Body of pancreas (tissue), 4 donors: ENCODE measurements around the gene CDC123. TPM values are rescaled to one million over a fixed set of nuclear protein-coding genes. Genes with fewer than 3 reads are reported as not detected.
"Not testable (repeated sequence)": the region's sequence is repeated elsewhere in the genome, so short reads cannot be mapped to it uniquely, and the experiment has no call there.

Experiments
- ATAC-seq: fragments of 150-250 bp; one replicate; pipeline ENCODE4 v1.9.1; 2016
- DNase-seq, 4 donors: peaks; one replicate each; pipeline ENCODE4 v3.0.0-alpha.2; 2019
- H3K27ac ChIP-seq, 4 donors: fragments of 200-600 bp; sonication (generic); 1 replicate in 3 of 4; 2 replicates in 1 of 4; pipeline versions ENCODE4 v1.5.1 to v1.6.1; 2016 to 2019; ENCODE audit warnings: mild to moderate bottlenecking in 1 of 4, mixed read lengths in 1 of 4, moderate library complexity in 1 of 4
- H3K27me3 ChIP-seq, 2 donors: fragments of 200-600 bp; sonication (generic); one replicate each; pipeline ENCODE4 v1.6.0; 2016; ENCODE audit warnings: mild to moderate bottlenecking in 1 of 2
- H3K36me3 ChIP-seq, 2 donors: fragments of 200-600 bp; sonication (generic); replicated peaks in 1 of 2; 2 replicates each; pipeline ENCODE4 v1.5.1; 2016; ENCODE audit warnings: low read depth in 2 of 2; ENCODE audit not compliant: insufficient read depth in 1 of 2
- H3K4me1 ChIP-seq: fragments of 200-600 bp; sonication (generic); one replicate; pipeline ENCODE4 v1.6.0; 2016
- H3K4me3 ChIP-seq, 2 donors: fragments of 200-600 bp; sonication (generic); 1 replicate in 1 of 2; 2 replicates in 1 of 2; pipeline ENCODE4 v1.5.1; 2016 to 2019
- H3K9me3 ChIP-seq, 3 donors: fragments of 200-600 bp; sonication (generic); 1 replicate in 2 of 3; 2 replicates in 1 of 3; pipeline ENCODE4 v1.5.1; 2016
- CTCF ChIP-seq, 7 experiments: fragments of 450-650 bp in 4 of 7; fragments of 200-600 bp in 3 of 7; sonication (generic) in 3 of 7; IDR thresholded peaks; one replicate each; pipeline ENCODE4 v1.5.1; 2016 to 2019; ENCODE audit warnings: antibody characterized with exemption in 7 of 7
- POLR2A ChIP-seq, 3 donors: fragments of 450-650 bp; IDR thresholded peaks; one replicate each; pipeline ENCODE4 v1.6.1; 2016; ENCODE audit warnings: antibody characterized with exemption in 3 of 3, mild to moderate bottlenecking in 2 of 3
- WGBS, 2 donors: methylation state at CpG; one replicate each; pipeline ENCODE4 v1.1.5; 2017; 5-methylcytosine and 5-hydroxymethylcytosine counted together
- intact Hi-C: fragments of 100-400 bp; cut with DNase I; formaldehyde crosslinking; loops from one replicate; pipeline ENCODE4 v1.15.1; 2023
- total RNA-seq, 2 donors: library from RNA; depleted of rRNA; stranded (reverse); fragments of >200 nt; gene quantifications; one replicate each; pipeline ENCODE4 v1.1.0, GENCODE V29; 2016

CDC123 gene
- total RNA-seq, 2 donors from 2014 or later, result 28.3 to 38.2 TPM

- ATAC-seq, result no peak
- Histone ChIP-seq H3K4me3 (no peak overlapping the region), H3K9me3 (no peaks in the 10 kb centered on the region), H3K27ac (no peak overlapping the region), H3K4me1 (no peaks in the 10 kb centered on the region), H3K36me3 (peaks cover 7 to 15% of the 10 kb centered on the region in 2 donors), H3K27me3 (no peaks in the 10 kb centered on the region)
- TF ChIP-seq CTCF (IDR thresholded peaks at IDR 0.05) (no peak), POLR2A (IDR thresholded peaks at IDR 0.05) (no peak)
- 69 to 88% methylated on average over 19 of the region's 19 CpGs for WGBS, 2 donors
- no peak for DNase-seq
- intact Hi-C loops, result no loop called here
Observed at GRCh38 chr10:12241810-12242529, 46.0 kb downstream of the CDC123 start.

- ATAC-seq (no peak), DNase-seq (no peak)
- intact Hi-C loops, result no loop called here
- peaks cover 0 to 9% of the 10 kb centered on the region in 2 donors for H3K36me3 ChIP-seq
- H3K27me3 ChIP-seq, result no peaks in the 10 kb centered on the region
- TF ChIP-seq CTCF (IDR thresholded peaks at IDR 0.05), result no peak
- TF ChIP-seq POLR2A (IDR thresholded peaks at IDR 0.05), result no peak
- no peaks in the 10 kb centered on the region for H3K9me3 ChIP-seq
- no peaks in the 10 kb centered on the region for H3K4me1 ChIP-seq
- 87 to 95% methylated on average over 18 of the region's 18 CpGs for WGBS, 2 donors
- H3K4me3 ChIP-seq, result no peak overlapping the region
- no peak overlapping the region for H3K27ac ChIP-seq
Observed at GRCh38 chr10:12243864-12244620, 48.1 kb downstream of the CDC123 start.

GRCh38 chr10:12250181-12250580 is 54.2 kb downstream of the CDC123 start:
- 80 to 89% methylated on average over 10 of the region's 10 CpGs for WGBS, 2 donors
- TF ChIP-seq POLR2A (IDR thresholded peaks at IDR 0.05) (no peak), CTCF (IDR thresholded peaks at IDR 0.05) (no peak)

GRCh38 chr10:12250702-12251101 is 54.7 kb downstream of the CDC123 start:
- H3K36me3 ChIP-seq, result peaks cover 6 to 11% of the 10 kb centered on the region in 2 donors
- DNase-seq, H3K9me3 ChIP-seq, H3K4me3 ChIP-seq, H3K4me1 ChIP-seq, H3K27ac ChIP-seq, intact Hi-C loops, H3K27me3 ChIP-seq, ATAC-seq: not testable (repeated sequence)
- 94 to 95% methylated on average over 5 of the region's 5 CpGs for WGBS, 2 donors

More at GRCh38 chr10:12250181-12250580, 54.2 kb downstream of the CDC123 start:
- ATAC-seq (no peak), DNase-seq (no peak)
- H3K9me3 ChIP-seq, result no peaks in the 10 kb centered on the region
- no peaks in the 10 kb centered on the region for H3K4me1 ChIP-seq
- no peak overlapping the region for H3K27ac ChIP-seq
- intact Hi-C loops, result no loop called here
- H3K27me3 ChIP-seq, result no peaks in the 10 kb centered on the region
- H3K36me3 ChIP-seq, result peaks cover 6 to 11% of the 10 kb centered on the region in 2 donors
- H3K4me3 ChIP-seq, result no peak overlapping the region

- peaks cover 6 to 10% of the 10 kb centered on the region in 2 donors for H3K36me3 ChIP-seq
- TF ChIP-seq CTCF (IDR thresholded peaks at IDR 0.05) (no peak), POLR2A (IDR thresholded peaks at IDR 0.05) (no peak)
- no peak overlapping the region for H3K27ac ChIP-seq
- H3K27me3 ChIP-seq, result no peaks in the 10 kb centered on the region
- DNase-seq, result no peak
- H3K9me3 ChIP-seq, result no peaks in the 10 kb centered on the region
- 92 to 93% methylated on average over 5 of the region's 5 CpGs for WGBS, 2 donors
- ATAC-seq, result no peak
- no peaks in the 10 kb centered on the region for H3K4me1 ChIP-seq
- H3K4me3 ChIP-seq, result no peak overlapping the region
- intact Hi-C loops, result no loop called here
Observed at GRCh38 chr10:12251581-12251980, 55.6 kb downstream of the CDC123 start.
